ENCODE measurements around the gene PPFIA2.

PPFIA2 gene

DNA sequence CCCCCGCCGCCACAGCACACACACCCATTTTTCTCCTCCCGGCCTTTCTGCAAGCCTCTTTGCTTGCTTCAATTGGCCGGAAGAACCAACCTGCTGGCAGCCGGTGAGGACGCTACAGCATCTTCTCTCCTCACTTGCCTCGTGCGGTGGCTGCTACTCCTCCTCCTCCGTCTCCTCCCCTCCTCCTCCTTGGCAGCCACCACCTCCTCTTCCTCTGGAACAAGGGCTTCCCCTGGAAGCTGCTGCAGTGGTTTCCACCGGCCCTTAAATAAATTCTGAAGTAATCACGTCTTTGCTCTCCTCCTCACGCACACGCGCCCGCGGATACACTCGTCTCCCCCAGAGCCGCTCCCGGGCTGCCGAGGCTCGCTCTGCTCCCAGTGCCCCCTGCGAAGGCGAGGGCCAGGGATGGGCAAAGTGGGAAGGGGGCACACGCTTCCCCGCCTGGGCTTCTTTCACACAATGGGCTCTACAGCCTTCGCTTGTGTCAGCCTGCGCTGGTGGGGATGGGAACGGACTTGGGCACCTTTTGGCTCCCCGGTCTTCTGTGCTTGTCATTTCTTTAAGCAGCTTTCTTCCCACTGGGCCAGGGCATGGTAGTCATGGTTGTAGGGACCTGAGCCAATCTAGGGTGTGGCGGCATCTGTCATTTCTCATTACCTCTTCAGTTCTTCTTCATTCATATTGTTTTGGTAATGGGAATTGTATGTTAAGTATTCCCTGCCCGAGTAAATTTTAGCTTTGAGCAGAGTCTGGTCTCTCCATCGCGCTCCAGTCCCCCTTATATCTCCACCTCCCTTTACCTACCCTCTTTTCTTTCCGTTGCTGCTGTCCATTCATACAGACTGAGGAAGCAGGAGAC lies at the start of gene PPFIA2:
Gene PPFIA2, minus strand, starts transcription at position 161 of the 862 bp plus-strand sequence.
- peak within 1 kb of the TSS; percentile 66 for H3K9ac ChIP-seq (ENCODE audit: insufficient read length)
- no peaks in the 10 kb centered on the region for H3K36me3 ChIP-seq (ENCODE audit: insufficient read depth, low read length)
- TF ChIP-seq POLR2AphosphoS5 (IDR thresholded peaks at IDR 0.05; ENCODE audit: borderline replicate concordance, low read depth, low read length) = no peak
- DNase-seq (ENCODE audit: low read depth, low spot score) = peak; percentile 14
- peak within 1 kb of the TSS; percentile 89 for H3K4me3 ChIP-seq
- no peak within 1 kb of the TSS for H3K27ac ChIP-seq
- H3K9me3 ChIP-seq (ENCODE audit: low read depth, low read length) = no peaks in the 10 kb centered on the region

DNA sequence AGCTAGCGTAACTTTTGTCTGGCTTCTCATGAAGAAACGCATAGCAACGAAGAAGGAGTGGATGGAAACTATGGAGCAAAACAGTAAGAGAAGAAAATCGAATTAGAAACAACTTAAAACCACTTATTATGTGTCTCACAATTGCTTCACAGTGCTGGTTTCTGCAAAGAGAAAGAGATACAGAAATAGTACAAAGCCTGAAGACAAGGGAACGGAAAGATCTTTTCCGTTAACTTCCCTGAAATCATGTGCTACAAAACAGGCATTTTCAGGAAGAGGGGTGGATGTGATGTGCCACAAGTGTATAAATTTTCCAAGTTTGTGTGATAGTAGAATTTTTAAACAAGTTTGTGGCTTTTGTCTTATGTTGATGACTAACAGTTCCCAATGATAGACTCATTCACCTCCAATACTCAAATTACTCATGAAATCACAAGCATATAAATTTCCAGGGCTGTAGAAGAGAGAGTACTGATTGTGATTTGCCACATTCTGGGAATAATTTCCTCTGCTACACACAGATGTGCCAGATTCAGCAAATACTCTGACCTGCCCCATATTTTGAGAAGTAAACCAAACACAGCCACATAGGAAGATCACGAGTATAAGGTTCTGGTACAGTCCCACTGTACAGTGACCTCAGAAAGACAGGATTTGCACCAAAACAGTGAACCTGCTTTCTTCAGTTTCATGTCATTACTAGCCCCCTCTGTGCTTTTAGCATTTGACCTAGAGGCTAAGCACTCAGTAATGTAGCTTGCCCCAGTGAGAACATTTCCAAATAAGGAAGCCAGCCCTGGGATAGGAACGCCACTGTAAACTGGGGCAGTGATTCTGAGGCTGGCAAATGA lies 41.4 kb upstream of the PPFIA2 start:
- H3K4me3 ChIP-seq = no peak overlapping the region
- no peak for DNase-seq (ENCODE audit: low read depth, low spot score)
- no peak overlapping the region for H3K9ac ChIP-seq (ENCODE audit: insufficient read length)
- no peaks in the 10 kb centered on the region for H3K9me3 ChIP-seq (ENCODE audit: low read depth, low read length)
- H3K27ac ChIP-seq = no peak overlapping the region
- TF ChIP-seq EZH2 (IDR thresholded peaks at IDR 0.05) (no peak), POLR2AphosphoS5 (IDR thresholded peaks at IDR 0.05; ENCODE audit: borderline replicate concordance, low read depth, low read length) (no peak), FOXP2 (optimal IDR thresholded peaks at IDR 0.05; ENCODE audit: control extremely low read depth, extremely low read length, insufficient read depth) (no peak)
- H3K36me3 ChIP-seq (ENCODE audit: insufficient read depth, low read length) = no peaks in the 10 kb centered on the region

DNA sequence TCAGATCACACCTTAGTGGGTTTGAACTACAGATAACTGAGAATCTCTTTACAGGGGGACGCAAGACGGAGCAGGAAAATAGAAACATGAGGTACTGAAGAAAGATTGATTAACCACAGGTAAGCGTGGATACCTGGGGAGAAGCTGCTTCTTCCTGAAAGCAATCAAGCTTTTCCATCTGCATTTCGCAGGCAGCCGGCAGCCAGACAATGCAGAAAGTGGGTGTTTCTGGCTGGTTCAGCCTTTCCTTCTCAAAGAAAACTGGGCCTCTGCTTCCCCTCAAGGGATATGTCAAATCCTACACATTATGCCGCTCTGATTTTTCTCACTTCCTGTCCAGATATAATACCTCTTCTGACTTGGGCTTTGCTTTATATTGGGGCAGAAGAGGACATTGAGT lies 39.1 kb upstream of the PPFIA2 start:
- TF ChIP-seq EZH2 (IDR thresholded peaks at IDR 0.05) = no peak
- no peak for TF ChIP-seq POLR2AphosphoS5 (IDR thresholded peaks at IDR 0.05; ENCODE audit: borderline replicate concordance, low read depth, low read length)
- TF ChIP-seq FOXP2 (optimal IDR thresholded peaks at IDR 0.05; ENCODE audit: control extremely low read depth, extremely low read length, insufficient read depth) = no peak
- H3K9ac ChIP-seq (ENCODE audit: insufficient read length) = no peak overlapping the region
- H3K27ac ChIP-seq = no peak overlapping the region
- no peak overlapping the region for H3K4me3 ChIP-seq
- no peaks in the 10 kb centered on the region for H3K9me3 ChIP-seq (ENCODE audit: low read depth, low read length)
- H3K36me3 ChIP-seq (ENCODE audit: insufficient read depth, low read length) = no peaks in the 10 kb centered on the region
- no peak for DNase-seq (ENCODE audit: low read depth, low spot score)

DNA sequence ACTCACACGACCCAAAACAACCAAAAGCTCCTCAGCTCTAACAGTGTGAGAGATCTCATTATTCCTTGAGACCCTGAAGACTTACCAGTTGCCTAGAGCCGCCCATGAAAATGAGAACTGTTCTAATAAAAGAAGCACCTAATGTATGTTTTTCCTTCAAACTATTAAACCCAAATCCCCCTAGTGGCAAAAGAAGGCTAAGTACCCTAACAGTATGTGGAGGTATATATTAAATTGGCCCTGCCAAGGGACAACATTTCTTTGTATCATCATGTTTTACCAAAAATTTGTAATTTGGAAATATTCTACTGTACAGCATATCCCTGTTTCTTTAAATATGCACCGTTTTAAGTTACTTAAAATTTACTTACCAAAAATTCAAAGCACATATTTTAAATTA lies 38.0 kb upstream of the PPFIA2 start:
- no peak for TF ChIP-seq FOXP2 (optimal IDR thresholded peaks at IDR 0.05; ENCODE audit: control extremely low read depth, extremely low read length, insufficient read depth)
- TF ChIP-seq POLR2AphosphoS5 (IDR thresholded peaks at IDR 0.05; ENCODE audit: borderline replicate concordance, low read depth, low read length) = no peak
- TF ChIP-seq EZH2 (IDR thresholded peaks at IDR 0.05) = no peak
- no peak overlapping the region for H3K4me3 ChIP-seq
- peak; percentile 39 for DNase-seq (ENCODE audit: low read depth, low spot score)

DNA sequence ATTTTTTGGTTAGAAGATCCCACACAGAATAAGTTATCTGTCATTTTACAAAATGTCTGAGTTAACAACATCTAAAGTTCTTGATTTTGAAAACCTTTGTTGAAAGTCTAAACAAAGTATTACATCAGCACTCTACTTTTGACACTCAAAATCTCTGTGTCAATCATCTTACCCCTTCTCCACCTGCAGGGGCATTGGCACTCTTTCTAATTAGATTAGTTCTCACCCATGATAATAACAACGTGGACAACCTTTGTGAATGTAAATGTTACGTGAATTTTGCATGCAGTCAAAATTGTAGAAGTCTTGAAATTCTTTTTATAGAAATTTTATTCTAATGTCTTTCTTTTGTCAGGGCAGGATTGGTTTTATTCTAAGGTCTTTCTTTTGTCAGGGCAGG lies 33.5 kb upstream of the PPFIA2 start:
- DNase-seq (ENCODE audit: low read depth, low spot score) = no peak
- no peaks in the 10 kb centered on the region for H3K36me3 ChIP-seq (ENCODE audit: insufficient read depth, low read length)
- TF ChIP-seq EZH2 (IDR thresholded peaks at IDR 0.05) (no peak), POLR2AphosphoS5 (IDR thresholded peaks at IDR 0.05; ENCODE audit: borderline replicate concordance, low read depth, low read length) (no peak)
- H3K9ac ChIP-seq (ENCODE audit: insufficient read length) = no peak overlapping the region
- H3K4me3 ChIP-seq = no peak overlapping the region
- H3K9me3 ChIP-seq (ENCODE audit: low read depth, low read length) = no peaks in the 10 kb centered on the region
- no peak overlapping the region for H3K27ac ChIP-seq

More for the DNA sequence above, 38.0 kb upstream of the PPFIA2 start:
- no peak overlapping the region for H3K9ac ChIP-seq (ENCODE audit: insufficient read length)
- no peaks in the 10 kb centered on the region for H3K9me3 ChIP-seq (ENCODE audit: low read depth, low read length)
- no peak overlapping the region for H3K27ac ChIP-seq
- H3K36me3 ChIP-seq (ENCODE audit: insufficient read depth, low read length) = no peaks in the 10 kb centered on the region

- Histone ChIP-seq H3K9ac (ENCODE audit: insufficient read length) (no peak overlapping the region), H3K27ac (no peak overlapping the region), H3K9me3 (ENCODE audit: low read depth, low read length) (no peaks in the 10 kb centered on the region), H3K4me3 (no peak overlapping the region), H3K36me3 (ENCODE audit: insufficient read depth, low read length) (no peaks in the 10 kb centered on the region)
- no peak for DNase-seq (ENCODE audit: low read depth, low spot score)
- no peak for TF ChIP-seq POLR2AphosphoS5 (IDR thresholded peaks at IDR 0.05; ENCODE audit: borderline replicate concordance, low read depth, low read length)
- no peak for TF ChIP-seq FOXP2 (optimal IDR thresholded peaks at IDR 0.05; ENCODE audit: control extremely low read depth, extremely low read length, insufficient read depth)
- TF ChIP-seq EZH2 (IDR thresholded peaks at IDR 0.05) = no peak
Measured at GRCh38 chr12:81779216-81779615, 20.1 kb upstream of the PPFIA2 start.

DNA sequence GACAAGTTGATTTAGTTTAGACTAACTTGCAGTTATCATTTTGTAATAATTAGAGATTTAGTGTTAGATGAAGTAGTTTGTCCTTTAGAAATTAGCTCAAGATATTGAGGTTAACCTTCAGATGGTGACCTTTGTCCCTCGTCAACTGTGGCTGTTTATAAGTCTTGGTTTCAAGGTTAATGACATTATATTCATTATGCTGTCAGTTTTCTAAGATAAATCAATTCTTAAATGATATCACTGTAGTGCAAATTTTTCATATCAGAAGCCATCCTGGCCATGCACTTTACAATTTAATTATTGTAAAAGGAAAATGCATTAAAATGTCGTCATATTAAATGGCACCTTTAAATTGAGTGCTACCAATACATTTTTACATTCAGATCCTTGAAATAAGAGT lies 19.6 kb upstream of the PPFIA2 start:
- Histone ChIP-seq H3K36me3 (ENCODE audit: insufficient read depth, low read length) (no peaks in the 10 kb centered on the region), H3K4me3 (no peak overlapping the region), H3K9me3 (ENCODE audit: low read depth, low read length) (no peaks in the 10 kb centered on the region), H3K9ac (ENCODE audit: insufficient read length) (no peak overlapping the region), H3K27ac (no peak overlapping the region)
- DNase-seq (ENCODE audit: low read depth, low spot score) = no peak
- TF ChIP-seq FOXP2 (optimal IDR thresholded peaks at IDR 0.05; ENCODE audit: control extremely low read depth, extremely low read length, insufficient read depth) (no peak), POLR2AphosphoS5 (IDR thresholded peaks at IDR 0.05; ENCODE audit: borderline replicate concordance, low read depth, low read length) (no peak), EZH2 (IDR thresholded peaks at IDR 0.05) (no peak)

GRCh38 chr12:81758421-81759189 lies 545 bp downstream of the PPFIA2 start:
- DNase-seq (ENCODE audit: low read depth, low spot score) = peak; percentile 14
- no peak overlapping the region for H3K27ac ChIP-seq
- H3K36me3 ChIP-seq (ENCODE audit: insufficient read depth, low read length) = no peaks in the 10 kb centered on the region
- no peak for TF ChIP-seq POLR2AphosphoS5 (IDR thresholded peaks at IDR 0.05; ENCODE audit: borderline replicate concordance, low read depth, low read length)
- TF ChIP-seq FOXP2 (optimal IDR thresholded peaks at IDR 0.05; ENCODE audit: control extremely low read depth, extremely low read length, insufficient read depth) = no peak
- no peak for TF ChIP-seq EZH2 (IDR thresholded peaks at IDR 0.05)
- H3K9me3 ChIP-seq (ENCODE audit: low read depth, low read length) = no peaks in the 10 kb centered on the region
- H3K9ac ChIP-seq (ENCODE audit: insufficient read length) = peak overlapping the region; percentile 66
- peak overlapping the region; percentile 89 for H3K4me3 ChIP-seq
